Heart right ventricle (tissue), 16 donors: ENCODE results near the gene RASD2. TPM values are rescaled to one million over a fixed set of nuclear protein-coding genes. Genes with fewer than 3 reads are reported as not detected.

ENCODE experiments used
- ATAC-seq, 8 donors: fragments of 200-7000 bp; cut with Tn5 transposase; one replicate each; pipeline ENCODE4 v1.9.1; 2020; ENCODE audit warnings: mild to moderate bottlenecking in 8 of 8, moderate library complexity in 8 of 8, moderate number of reproducible peaks in 1 of 8
- DNase-seq, 2 donors: peaks; one replicate each; pipeline ENCODE4 v3.0.0-alpha.2; 2020
- H3K27ac ChIP-seq, 10 donors: fragments of 200-600 bp; sonication (generic) in 2 of 10; one replicate each; pipeline versions ENCODE4 v1.5.0 to v1.8.0; 2020 to 2022; ENCODE audit warnings: mild to moderate bottlenecking in 3 of 10
- H3K27me3 ChIP-seq, 7 donors: fragments of 200-600 bp; one replicate each; pipeline ENCODE4 v1.8.0; 2021 to 2022; ENCODE audit warnings: mild to moderate bottlenecking in 2 of 7
- H3K36me3 ChIP-seq, 9 donors: fragments of 200-600 bp; sonication (generic) in 1 of 9; one replicate each; pipeline versions ENCODE4 v1.5.0 to v1.8.0; 2020 to 2022; ENCODE audit warnings: mild to moderate bottlenecking in 2 of 9
- H3K4me1 ChIP-seq, 9 donors: fragments of 200-600 bp; sonication (generic) in 1 of 9; one replicate each; pipeline versions ENCODE4 v1.5.0 to v1.8.0; 2020 to 2022; ENCODE audit warnings: mild to moderate bottlenecking in 4 of 9
- H3K4me3 ChIP-seq, 10 donors: fragments of 200-600 bp; sonication (generic) in 2 of 10; one replicate each; pipeline versions ENCODE4 v1.5.0 to v1.8.0; 2020 to 2022; ENCODE audit warnings: mild to moderate bottlenecking in 7 of 10, moderate library complexity in 2 of 10
- H3K9me3 ChIP-seq, 11 donors: fragments of 200-600 bp in 10 of 11; sonication (generic) in 2 of 11; one replicate each; pipeline versions ENCODE4 v1.5.0 to v1.8.0; 2013 to 2022; ENCODE audit warnings: mild to moderate bottlenecking in 2 of 11, control low read depth in 1 of 11, moderate library complexity in 1 of 11
- WGBS, 2 donors: extraction: QIAGEN DNeasy Blood & Tissue Kit; methylation state at CpG; one replicate each; pipeline ENCODE4 v1.1.7; 2013; ENCODE audit warnings: inconsistent platforms in 1 of 2; 5-methylcytosine and 5-hydroxymethylcytosine counted together
- intact Hi-C, 10 donors: fragments of 100-400 bp; cut with DNase I; formaldehyde crosslinking; loops; one replicate each; pipeline versions ENCODE4 v1.11.1 to v1.14.2; 2022
- polyA plus RNA-seq, 2 donors: library from polyadenylated mRNA; stranded (reverse); fragments of 200-250 nt; gene quantifications; one replicate each; pipeline ENCODE4 v1.2.3, GENCODE V29; 2013
- total RNA-seq, 10 donors: library from RNA; stranded (reverse); fragmentation: NEBNext Ultra II Directional in 3 of 10; extraction: Animal tissue kit (Norgen Biotek cat#: 25700) in 3 of 10; gene quantifications; one replicate each; pipeline versions ENCODE4 v1.2.1 to v1.2.4, GENCODE V29; 2021 to 2023
- TF ChIP-seq, protein P1 (sequence below), 9 donors: fragments of 200-600 bp; sonication (generic) in 2 of 9; IDR thresholded peaks; one replicate each; pipeline versions ENCODE4 v1.5.0 to v1.8.0; 2021 to 2022; ENCODE audit warnings: antibody characterized with exemption in 9 of 9, mild to moderate bottlenecking in 5 of 9, moderate library complexity in 1 of 9
- donor health status: Arrhythmogenic right ventricular cardiomyopathy.
- donor health status: ischemic (EF 13 %, LVEDD 7.1; RV severe dilation, severe dysfunction).
- donor health status: healthy with polysubstance abuse.
- donor health status: DM: no; HTN: yes; CAD: no.
- donor health status: DM: no; HTN: no; CAD: no.
- donor health status: ischemic (EF 25% LVEDD 6.9; RV normal size, moderate dysfunction).
- donor health status: ischemic (EF 25% LVEDD 5.7; RV mildly dilated, moderate dysfunction).
- donor health status: healthy.
- donor health status: DM: yes; HTN: yes; CAD: no.
- donor health status: Ischemic cardiomyopathy.
- donor health status: ischemic (EF 35%, LVEDD 5.7; RV mildly dilated, moderate dysfunction).
- donor health status: nonischemic (EF 11% LVEDD 7.7; RV severe dilation, severe dysfunction).
- donor health status: DM: yes; HTN: yes; CAD: no.
- donor health status: PGD.
- donor health status: ischemic (EF 29% LVEDD 5.4; RV normal size, mild dysfunction).
- donor health status: nonischemic (EF 23%, LVEDD 6.1; RV moderate dilation, normal function).

RASD2 gene
- total and polyA plus RNA-seq, 12 donors, result 1.4 to 9.9 (median 3.6) TPM

- WGBS, 2 donors, result 84 to 91% methylated on average over 2 of the region's 2 CpGs
- no peak overlapping the region for H3K27ac ChIP-seq
- intact Hi-C loops, result no loop called here
- DNase-seq (no peak), ATAC-seq (no peak)
- peaks cover 0 to 7% (median 0%) of the 10 kb centered on the region in 7 donors for H3K27me3 ChIP-seq
- no peaks in the 10 kb centered on the region for H3K36me3 ChIP-seq
- TF ChIP-seq, protein P1, sequence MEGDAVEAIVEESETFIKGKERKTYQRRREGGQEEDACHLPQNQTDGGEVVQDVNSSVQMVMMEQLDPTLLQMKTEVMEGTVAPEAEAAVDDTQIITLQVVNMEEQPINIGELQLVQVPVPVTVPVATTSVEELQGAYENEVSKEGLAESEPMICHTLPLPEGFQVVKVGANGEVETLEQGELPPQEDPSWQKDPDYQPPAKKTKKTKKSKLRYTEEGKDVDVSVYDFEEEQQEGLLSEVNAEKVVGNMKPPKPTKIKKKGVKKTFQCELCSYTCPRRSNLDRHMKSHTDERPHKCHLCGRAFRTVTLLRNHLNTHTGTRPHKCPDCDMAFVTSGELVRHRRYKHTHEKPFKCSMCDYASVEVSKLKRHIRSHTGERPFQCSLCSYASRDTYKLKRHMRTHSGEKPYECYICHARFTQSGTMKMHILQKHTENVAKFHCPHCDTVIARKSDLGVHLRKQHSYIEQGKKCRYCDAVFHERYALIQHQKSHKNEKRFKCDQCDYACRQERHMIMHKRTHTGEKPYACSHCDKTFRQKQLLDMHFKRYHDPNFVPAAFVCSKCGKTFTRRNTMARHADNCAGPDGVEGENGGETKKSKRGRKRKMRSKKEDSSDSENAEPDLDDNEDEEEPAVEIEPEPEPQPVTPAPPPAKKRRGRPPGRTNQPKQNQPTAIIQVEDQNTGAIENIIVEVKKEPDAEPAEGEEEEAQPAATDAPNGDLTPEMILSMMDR (IDR thresholded peaks at IDR 0.05), result no peak
- peaks cover 0 to 5% (median 0%) of the 10 kb centered on the region in 11 donors for H3K9me3 ChIP-seq
- peaks cover 0 to 16% (median 4%) of the 10 kb centered on the region in 9 donors for H3K4me1 ChIP-seq
- no peak overlapping the region for H3K4me3 ChIP-seq
These were observed 18.8 kb downstream of the RASD2 start for GRCh38 chr22:35559354-35560005.

DNA sequence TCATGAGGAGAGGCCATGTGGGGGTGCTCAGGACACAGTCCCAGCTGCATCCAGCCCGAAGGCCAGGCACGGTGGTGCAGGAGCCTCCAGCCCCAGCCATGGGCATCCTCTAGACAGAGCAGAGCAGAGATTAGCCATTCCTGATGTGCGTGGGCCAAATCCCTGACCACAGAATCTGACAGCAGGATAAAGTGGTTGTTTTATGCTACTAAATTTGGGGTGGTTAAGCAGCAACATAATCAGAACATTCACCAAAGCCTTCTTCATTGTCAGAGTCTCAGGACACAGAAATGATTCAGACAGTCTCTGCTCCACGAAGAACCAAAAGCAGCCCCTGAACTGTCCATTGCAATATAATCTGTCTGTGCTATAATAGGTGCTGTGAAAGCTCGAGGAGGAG lies 19.7 kb downstream of the RASD2 start:
- DNase-seq (no peak), ATAC-seq (no peak)
- H3K27ac ChIP-seq, result no peak overlapping the region
- WGBS, 2 donors, result 72 to 73% methylated on average over 5 of the region's 5 CpGs
- peaks cover 0 to 24% (median 12%) of the 10 kb centered on the region in 9 donors for H3K4me1 ChIP-seq
- H3K4me3 ChIP-seq, result no peak overlapping the region
- peaks cover 0 to 5% (median 0%) of the 10 kb centered on the region in 11 donors for H3K9me3 ChIP-seq
- TF ChIP-seq, protein P1 (IDR thresholded peaks at IDR 0.05), result no peak
- H3K27me3 ChIP-seq, result peaks cover 0 to 7% (median 0%) of the 10 kb centered on the region in 7 donors
- H3K36me3 ChIP-seq, result no peaks in the 10 kb centered on the region
- intact Hi-C loops, result no loop called here

DNA sequence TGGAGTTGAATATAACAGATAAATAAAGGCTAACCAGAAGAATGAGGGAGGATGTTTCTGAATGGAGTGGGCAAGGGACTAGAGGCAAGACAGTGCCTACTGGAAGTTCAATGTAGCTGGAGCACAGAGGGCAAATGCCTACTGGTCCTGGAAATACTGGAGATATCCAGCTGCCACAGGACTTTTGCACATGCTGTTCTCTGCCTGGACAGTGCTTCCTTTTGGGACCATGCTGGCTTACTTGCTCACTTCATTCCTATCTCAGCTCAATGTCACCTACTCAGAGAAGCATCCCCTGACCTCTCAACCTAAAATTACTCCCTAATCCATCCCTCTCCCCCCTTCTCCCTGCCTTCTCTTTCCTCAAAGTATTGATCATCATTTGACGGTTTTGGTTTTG lies 20.2 kb downstream of the RASD2 start:
- H3K4me3 ChIP-seq, result no peak overlapping the region
- peaks cover 0 to 5% (median 0%) of the 10 kb centered on the region in 11 donors for H3K9me3 ChIP-seq
- H3K27me3 ChIP-seq, result peaks cover 0 to 7% (median 0%) of the 10 kb centered on the region in 7 donors
- whole genome bisulfite sequencing, 2 donors, result 86 to 96% methylated on average over 1 of the region's 1 CpG
- peaks cover 0 to 29% (median 13%) of the 10 kb centered on the region in 9 donors for H3K4me1 ChIP-seq
- no peaks in the 10 kb centered on the region for H3K36me3 ChIP-seq
- no peak overlapping the region for H3K27ac ChIP-seq
- intact Hi-C loops, result no loop called here
- TF ChIP-seq, protein P1 (IDR thresholded peaks at IDR 0.05), result no peak
- ATAC-seq (no peak), DNase-seq (no peak)

GRCh38 chr22:35561796-35562526 lies 21.3 kb downstream of the RASD2 start:
- DNase-seq, result no peak
- peaks cover 0 to 5% (median 0%) of the 10 kb centered on the region in 11 donors for H3K9me3 ChIP-seq
- ATAC-seq, result peak in 1 of 8 donors; percentile 37
- H3K27ac ChIP-seq, result no peak overlapping the region
- H3K4me3 ChIP-seq, result no peak overlapping the region
- TF ChIP-seq, protein P1 (IDR thresholded peaks at IDR 0.05), result no peak
- WGBS, 2 donors, result 86 to 88% methylated on average over 20 of the region's 20 CpGs
- no peaks in the 10 kb centered on the region for H3K36me3 ChIP-seq
- peaks cover 0 to 35% (median 13%) of the 10 kb centered on the region in 9 donors for H3K4me1 ChIP-seq
- peaks cover 0 to 7% (median 0%) of the 10 kb centered on the region in 7 donors for H3K27me3 ChIP-seq
- intact Hi-C loops, result no loop called here
